ENCODE data around the gene HIPK1.

GRCh38 chr1:113886417-113887401 is 42.4 kb upstream of the HIPK1 start:
- no peak for TF ChIP-seq POLR2A (IDR thresholded peaks at IDR 0.05)
- TF ChIP-seq CTCF (IDR thresholded peaks at IDR 0.05) = no peak
- TF ChIP-seq POLR2AphosphoS5 (IDR thresholded peaks at IDR 0.05) = no peak

Measured in sigmoid colon (tissue), 4 donors.